HUDEP-2 (cell line): ENCODE results near the gene ASIC5.
"Not testable (repeated sequence)": the region's sequence is repeated elsewhere in the genome, so short reads cannot be mapped to it uniquely, and the experiment has no call there.

Source experiments
- DNase-seq, 76 experiments: peaks; one replicate each; lab custom pipeline; 2025; ENCODE audit not compliant: unreplicated experiment in 76 of 76; lab: John Stamatoyannopoulos, UW

ASIC5 gene

DNA sequence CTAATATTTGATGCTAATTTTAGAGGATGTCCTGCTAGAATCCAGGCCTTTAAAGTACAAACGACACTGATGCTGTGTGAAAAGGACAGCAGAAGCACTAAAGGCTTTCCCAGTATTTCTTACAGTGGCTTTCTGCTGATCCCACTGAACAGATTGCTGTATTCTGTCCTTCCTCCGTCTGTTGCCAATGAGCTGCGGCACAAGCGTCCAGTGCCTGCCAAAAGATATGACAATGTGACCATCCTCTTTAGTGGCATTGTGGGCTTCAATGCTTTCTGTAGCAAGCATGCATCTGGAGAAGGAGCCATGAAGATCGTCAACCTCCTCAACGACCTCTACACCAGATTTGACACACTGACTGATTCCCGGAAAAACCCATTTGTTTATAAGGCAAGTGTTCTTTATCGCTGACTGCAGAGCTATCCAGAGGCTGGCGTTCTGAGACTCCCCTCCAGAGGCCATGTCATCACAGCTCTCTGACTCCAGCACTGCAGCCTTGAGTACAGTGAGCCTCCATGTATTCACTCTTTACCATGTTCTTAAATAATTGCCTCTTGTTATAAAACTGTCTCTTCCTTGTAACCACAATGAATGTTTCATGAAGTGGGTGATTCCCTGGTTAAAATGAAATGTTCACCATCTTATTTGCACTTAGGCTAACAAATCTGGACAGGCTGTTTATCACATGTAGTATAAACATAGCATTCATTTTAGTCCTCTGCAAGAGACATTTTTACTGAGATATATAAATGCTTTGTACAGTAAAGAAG is 63.7 kb downstream of the ASIC5 start:
- DNase-seq = no peak

DNA sequence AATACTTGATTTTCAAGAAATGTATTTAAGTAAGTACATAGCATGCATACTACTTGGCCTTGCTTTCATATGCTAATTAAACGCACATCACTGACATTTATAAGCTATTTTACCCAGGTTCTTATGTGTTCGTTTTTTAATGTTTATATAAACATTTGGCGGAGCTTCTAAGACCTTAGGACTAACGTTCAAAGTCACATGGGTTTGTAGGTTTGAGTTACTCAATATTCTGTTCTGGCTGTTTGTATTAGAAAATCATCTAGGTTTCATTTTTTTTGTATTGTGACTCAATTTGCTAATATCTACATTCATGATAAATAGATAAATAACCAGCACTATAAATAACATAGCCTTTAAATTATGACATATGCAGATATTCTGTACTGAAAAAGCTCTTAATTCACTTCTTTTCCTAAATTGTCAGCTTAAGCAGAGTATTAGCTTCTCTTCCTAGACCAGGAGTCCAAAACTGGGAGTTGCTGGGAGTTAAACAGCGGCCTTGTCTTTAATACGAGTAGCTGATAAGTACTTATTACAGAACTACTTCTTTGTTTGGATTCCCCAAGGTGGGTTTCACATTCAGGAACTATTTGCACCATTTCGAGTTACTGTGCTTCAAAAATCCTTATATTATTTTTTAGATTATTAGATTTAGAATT is 65.3 kb downstream of the ASIC5 start:
- no peak for DNase-seq

DNA sequence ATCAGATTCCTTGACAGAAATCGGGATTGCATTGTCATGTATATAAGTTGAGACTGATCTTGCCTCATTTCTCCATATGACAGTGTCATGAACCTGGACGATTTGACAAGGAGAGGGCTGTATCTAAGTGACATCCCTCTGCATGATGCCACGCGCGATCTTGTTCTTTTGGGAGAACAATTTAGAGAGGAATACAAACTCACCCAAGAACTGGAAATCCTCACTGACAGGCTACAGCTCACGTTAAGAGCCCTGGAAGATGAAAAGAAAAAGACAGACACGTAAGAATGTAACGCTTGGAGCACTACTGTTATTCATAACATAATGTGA is 66.3 kb downstream of the ASIC5 start:
- DNase-seq = no peak

DNA sequence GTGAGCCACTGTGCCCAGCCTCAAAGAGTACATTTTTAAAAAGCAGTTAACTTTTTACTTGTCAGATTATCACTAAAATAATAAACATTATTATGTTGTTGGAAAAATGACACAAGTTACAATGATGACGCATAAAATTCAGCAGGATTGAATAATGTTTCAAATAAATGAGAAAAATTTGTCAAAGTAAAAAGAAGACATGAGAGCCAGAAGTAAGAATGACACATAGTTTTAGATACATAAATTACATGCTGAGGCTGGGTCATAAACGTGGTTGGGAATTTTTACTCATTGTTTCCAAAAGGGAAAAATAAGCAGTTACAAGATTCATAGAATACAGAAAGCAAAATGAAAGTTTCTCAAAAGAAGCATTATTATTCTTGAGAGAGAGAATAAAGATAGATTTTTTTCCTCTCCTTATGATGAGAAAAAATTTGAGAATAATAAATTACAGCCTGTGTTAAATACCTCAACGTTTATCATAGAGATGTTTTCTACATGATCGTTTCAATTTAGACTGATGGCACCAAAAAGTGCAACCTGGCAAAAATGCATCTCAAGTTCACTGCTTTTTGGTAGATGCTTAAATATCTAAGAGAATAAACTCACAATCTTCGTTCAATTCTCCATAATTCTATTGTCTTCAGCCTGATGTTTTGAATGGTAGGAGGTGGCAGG is 66.8 kb downstream of the ASIC5 start:
- no peak for DNase-seq

DNA sequence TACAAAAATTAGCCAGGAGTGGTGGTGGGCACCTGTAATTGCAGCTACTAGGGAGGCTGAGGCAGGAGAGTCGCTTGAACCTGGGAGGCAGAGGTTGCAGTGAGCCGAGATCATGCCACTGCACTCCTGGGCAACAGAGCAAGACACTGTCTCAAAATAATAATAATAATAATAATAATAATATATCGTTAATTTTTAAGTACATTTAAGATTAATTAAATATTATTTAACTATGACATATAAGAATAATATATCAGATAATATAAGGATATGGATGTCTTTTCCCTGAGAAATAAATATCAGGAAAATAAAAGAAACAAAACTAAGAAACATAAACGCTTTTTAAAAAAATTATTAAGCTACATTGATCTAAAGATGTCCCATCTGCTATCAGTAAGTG is 68.5 kb downstream of the ASIC5 start:
- DNase-seq = not testable (repeated sequence)

DNA sequence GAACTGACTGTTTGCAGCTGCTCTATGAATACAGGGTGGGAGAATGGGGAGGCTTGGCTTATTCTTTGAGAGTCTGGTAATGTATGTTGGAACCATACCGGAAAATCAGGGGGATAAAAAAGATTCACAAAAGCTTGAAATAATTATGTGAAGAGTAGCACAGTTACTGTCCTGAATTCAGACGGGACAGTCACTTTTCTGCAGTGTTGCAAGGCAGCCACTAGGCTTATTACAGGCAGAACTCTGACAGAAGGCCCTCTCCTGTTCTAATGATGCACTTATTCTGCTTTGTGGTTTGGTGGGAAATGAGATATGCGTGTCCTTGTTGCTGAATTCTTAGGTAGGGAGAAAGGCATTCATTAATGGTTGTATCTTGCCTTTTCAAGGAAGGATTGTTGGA is 70.1 kb downstream of the ASIC5 start:
- DNase-seq = peak in 6 of 76 experiments; percentile 2 to 9 (median 6)

DNA sequence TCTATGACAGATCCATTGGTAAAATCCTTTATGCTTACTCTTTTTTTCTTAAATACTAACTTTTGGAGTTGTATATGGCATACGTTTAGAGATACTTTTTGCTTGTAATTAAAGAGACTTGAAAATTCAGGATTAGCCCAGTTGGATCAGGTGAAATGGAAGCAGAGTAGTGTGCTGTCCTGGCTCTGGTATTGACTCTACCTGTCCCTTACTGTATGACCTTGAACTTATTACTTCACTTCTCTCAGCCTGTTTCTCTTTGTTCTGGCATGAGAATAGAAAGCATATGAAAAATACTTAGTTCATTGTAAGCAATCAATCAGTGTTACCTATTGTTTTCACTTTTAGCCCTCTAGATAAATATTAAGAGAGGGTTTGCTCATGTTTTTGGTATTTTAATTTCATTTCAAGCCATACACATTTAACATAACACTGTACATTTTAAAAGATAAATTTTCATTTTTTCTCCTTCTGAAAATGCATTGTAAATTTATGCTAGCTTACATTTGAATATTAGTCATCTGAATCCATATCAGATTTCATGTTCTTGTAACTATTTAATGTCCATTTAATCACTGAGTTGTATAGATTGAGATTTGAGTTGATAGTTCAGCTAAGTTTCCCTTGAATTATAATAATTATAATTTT is 71.4 kb downstream of the ASIC5 start:
- no peak for DNase-seq

DNA sequence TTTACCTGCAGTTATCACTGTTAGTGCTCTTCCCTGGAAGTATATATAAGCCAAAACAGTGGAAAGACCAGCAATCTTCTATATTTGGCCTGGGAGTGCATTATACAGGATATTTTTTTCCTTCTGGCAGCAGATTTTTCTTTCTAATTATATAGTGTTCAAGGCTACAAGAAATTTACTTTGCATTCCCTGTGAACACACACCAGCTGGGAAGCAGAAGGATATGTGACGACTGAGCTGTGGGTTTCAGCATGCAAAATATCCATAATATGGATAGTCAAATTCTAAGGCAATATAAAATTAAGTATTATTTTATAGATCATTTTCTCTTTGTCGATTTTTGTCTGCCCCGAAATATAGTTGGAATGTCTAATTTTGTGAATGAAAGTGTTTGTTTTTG is 76.1 kb downstream of the ASIC5 start:
- no peak for DNase-seq

DNA sequence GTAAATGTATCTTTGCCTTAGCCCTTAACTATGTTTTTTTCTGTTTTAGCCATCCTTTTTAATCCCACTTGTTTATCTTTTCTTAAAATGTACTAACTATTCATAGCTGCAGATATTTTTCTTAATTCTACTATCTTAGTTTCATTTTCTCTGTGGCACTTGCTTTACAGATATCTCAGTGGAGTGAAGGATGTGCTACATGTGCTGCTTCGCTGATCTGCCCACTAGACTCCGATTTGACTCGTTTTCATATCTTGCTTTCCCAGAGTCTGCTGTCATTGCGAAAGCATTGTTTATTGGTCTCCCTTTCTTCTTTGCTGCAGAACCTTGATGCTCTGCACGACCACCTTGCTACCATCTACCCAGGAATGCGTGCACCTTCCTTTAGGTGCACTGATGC is 76.7 kb downstream of the ASIC5 start:
- no peak for DNase-seq

DNA sequence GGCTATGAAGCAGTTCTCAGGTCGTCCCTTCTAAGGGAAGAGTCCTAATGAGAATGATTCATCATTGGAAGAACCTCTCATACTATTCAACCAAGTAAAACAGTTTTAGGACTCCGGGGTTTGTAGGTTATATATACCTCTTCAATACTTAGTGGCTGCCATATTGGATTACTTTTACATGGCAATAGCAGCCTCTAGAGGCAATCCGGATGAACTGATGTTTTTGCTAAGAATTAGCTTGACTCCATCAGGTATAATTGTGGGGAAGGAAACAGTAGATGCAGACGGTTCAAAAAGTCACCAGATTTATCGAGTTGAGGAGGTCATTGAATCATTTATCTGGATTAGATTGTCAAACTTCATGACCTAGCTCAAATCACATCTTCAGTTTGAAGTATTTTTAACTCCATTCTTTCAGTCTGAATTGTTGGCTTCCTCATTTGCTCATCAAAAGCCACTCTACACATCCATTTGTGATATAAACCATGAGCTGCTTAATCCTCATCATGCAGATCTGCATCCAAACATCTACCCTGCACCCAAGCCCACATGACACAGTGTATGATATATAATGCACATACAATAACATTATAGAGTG is 78.9 kb downstream of the ASIC5 start:
- DNase-seq = peak in 21 of 76 experiments; percentile 0 to 41 (median 9)

DNA sequence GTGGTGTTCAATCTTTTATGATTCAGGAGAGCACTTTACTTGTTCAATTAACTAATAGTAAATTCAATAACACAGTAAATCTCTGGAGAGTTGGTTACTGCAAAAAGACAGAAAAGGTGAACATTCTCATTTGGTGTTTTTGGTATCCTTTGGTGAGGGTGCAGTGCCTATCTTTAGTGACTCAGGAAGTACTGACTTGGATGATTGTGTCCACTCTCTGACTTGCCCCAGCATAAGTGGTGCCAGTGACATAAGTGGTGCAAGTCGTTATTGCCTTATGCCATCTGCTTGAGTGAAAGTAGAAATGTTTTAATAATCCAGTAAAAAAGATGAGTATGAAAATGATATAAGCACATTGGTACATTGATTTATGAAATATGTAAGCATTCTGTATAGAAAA is 80.2 kb downstream of the ASIC5 start:
- DNase-seq = no peak

DNA sequence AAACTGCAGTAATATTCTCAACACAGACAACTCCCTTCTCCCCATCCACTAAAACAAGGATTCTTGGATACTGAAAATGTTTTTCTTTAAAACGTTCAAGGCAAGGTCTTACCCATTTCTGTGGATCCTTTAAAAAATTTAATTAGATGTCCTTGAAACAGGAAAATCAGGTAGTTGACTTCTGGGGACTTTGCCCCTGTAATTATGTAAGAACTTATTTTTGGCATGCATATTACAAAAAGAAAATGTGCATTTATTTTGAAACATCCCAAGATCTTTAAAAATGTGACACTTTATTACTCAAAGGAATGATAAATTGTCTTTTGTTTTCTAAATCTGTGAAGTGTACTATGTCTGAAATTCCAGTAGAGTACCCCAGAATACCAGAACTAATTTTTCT is 81.4 kb downstream of the ASIC5 start:
- no peak for DNase-seq

DNA sequence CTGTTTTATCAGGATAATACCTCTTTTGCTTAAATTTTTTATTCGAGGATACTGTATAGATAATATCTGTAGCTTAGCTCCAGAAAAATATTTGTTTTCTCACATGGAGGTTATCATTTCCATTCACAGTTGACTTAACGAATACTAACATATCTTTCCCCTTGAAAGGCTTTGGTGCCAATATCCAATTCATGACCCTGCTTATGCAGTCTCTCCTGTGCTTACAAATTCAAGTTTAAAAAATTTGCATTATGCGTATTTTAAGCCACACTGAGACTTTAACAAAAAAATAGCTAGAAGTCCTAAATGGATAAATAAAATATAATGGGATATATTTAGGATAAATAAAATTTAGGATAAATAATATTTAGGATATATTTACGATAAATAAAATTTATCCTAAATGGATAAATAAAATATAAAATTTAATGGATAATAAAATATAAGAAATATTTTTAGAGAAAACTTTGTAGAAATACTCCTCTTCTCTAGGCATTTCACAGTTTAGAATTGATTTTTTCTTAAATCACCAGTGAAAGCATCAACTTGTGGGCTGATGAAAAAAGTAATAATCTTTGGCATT is 84.7 kb downstream of the ASIC5 start:
- DNase-seq = no peak

DNA sequence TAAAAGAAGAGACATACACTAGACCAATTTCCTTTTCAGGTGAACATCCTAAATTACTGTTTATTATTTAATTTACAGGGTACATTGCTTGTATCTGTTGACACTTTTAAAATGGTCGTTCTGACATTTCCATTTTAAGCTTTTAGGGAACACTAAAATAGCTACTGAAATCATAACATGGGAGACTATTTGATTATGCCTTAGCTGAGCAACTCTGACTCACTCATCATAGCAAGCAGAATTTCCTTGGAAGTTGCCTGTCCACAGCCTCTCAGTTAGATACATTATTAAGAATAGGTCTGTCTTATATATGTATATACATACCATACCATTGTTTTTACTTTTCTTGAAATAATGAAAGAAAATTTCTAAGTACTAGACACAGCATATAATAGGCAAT is 85.3 kb downstream of the ASIC5 start:
- DNase-seq = no peak
